NOMO-1 (cell line): Measurements from ENCODE around the gene IFNL3.

ENCODE experiments used
- DNase-seq, 2 experiments: peaks; one replicate each; lab custom pipeline; 2025; ENCODE audit not compliant: unreplicated experiment in 2 of 2; lab: John Stamatoyannopoulos, UW

Gene IFNL3

GRCh38 chr19:39194832-39195542, 49.8 kb downstream of the IFNL3 start:
- no peak for DNase-seq

GRCh38 chr19:39193803-39194202, 51.0 kb downstream of the IFNL3 start:
- no peak for DNase-seq
